Osteoblast (primary cell): ENCODE measurements around the gene SESTD1. TPM values are rescaled to one million over a fixed set of nuclear protein-coding genes. Genes with fewer than 3 reads are reported as not detected.
"Not testable (repeated sequence)": the region's sequence is repeated elsewhere in the genome, so short reads cannot be mapped to it uniquely, and the experiment has no call there.

Experiments used
- DNase-seq: peaks from one replicate; pipeline ENCODE4 v3.0.0; 2011; ENCODE audit warnings: low spot score, mixed read lengths; ENCODE audit not compliant: insufficient read length; ENCODE audit errors: missing footprints
- H2AFZ ChIP-seq: 2 replicates; pipeline ENCODE4 v1.6.0; 2011; ENCODE audit warnings: mild to moderate bottlenecking, low read length
- H3K27ac ChIP-seq: 2 replicates; pipeline ENCODE4 v1.5.1; 2011; ENCODE audit warnings: mild to moderate bottlenecking, low read depth, low read length, moderate library complexity
- H3K27me3 ChIP-seq: 2 replicates; pipeline ENCODE4 v1.6.0; 2012; ENCODE audit warnings: mild to moderate bottlenecking, control low read depth, inconsistent platforms, low read length, moderate library complexity; ENCODE audit not compliant: insufficient read depth
- H3K36me3 ChIP-seq: 2 replicates; pipeline ENCODE4 v1.5.1; 2011; ENCODE audit warnings: mild to moderate bottlenecking, low read length, control low read depth, moderate library complexity; ENCODE audit not compliant: insufficient read depth
- H3K4me1 ChIP-seq: 2 replicates; pipeline ENCODE4 v1.5.1; 2011; ENCODE audit warnings: mild to moderate bottlenecking, low read length, control low read depth, moderate library complexity; ENCODE audit not compliant: insufficient read depth
- H3K4me2 ChIP-seq: 2 replicates; pipeline ENCODE4 v1.6.0; 2011; ENCODE audit warnings: mild to moderate bottlenecking, low read length; ENCODE audit not compliant: insufficient read depth
- H3K4me3 ChIP-seq: fragments of 200-600 bp; sonication (generic); 3 replicates; pipeline ENCODE4 v1.5.1; 2012; ENCODE audit warnings: mild to moderate bottlenecking, low read length, inconsistent platforms; ENCODE audit not compliant: insufficient read depth
- H3K79me2 ChIP-seq: 2 replicates; pipeline ENCODE4 v1.6.0; 2012; ENCODE audit warnings: mild to moderate bottlenecking, low read length, control low read depth, inconsistent platforms; ENCODE audit not compliant: insufficient read depth
- H3K9me3 ChIP-seq: 2 replicates; pipeline ENCODE4 v1.5.1; 2011; ENCODE audit warnings: low read depth, low read length, control low read depth
- H4K20me1 ChIP-seq: 2 replicates; pipeline ENCODE4 v1.6.0; 2012; ENCODE audit warnings: mild to moderate bottlenecking, low read length, control low read depth; ENCODE audit not compliant: insufficient read depth
- total RNA-seq: library from RNA; depleted of rRNA; stranded (reverse); fragments of >200 nt; gene quantifications from 2 replicates; pipeline ENCODE4 v1.2.3, GENCODE V29; 2012
- TF ChIP-seq, protein P1 (sequence below): IDR thresholded peaks from 2 replicates; pipeline ENCODE4 v1.5.1; 2011; ENCODE audit warnings: mild to moderate bottlenecking, low read depth, low read length, moderate library complexity; ENCODE audit errors: extremely low read depth

Gene SESTD1
- total RNA-seq, 1 donor, result 51.0 TPM

DNA sequence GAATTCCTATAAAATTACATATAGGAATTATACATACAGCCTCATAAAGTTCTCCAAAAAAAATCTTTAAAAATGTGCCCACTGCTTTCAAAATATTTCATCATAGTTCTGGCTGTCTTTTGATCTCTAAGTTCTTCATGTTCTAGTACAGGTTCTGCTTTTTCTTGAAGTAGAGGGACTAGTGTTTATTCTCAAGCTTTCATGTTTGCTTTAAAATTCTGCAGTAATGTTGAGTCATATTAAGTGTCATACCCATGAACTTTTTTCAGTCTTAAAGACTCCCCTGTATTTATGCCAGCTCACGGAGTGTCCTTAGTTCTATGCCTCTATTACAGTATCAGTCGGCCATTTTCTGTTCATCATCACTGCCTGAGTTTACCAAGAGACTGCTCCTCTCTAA is 159.9 kb downstream of the SESTD1 start:
- no peak for DNase-seq
- no peaks in the 10 kb centered on the region for H3K27me3 ChIP-seq
- no peak overlapping the region for H3K4me3 ChIP-seq
- H4K20me1 ChIP-seq, result no peaks in the 10 kb centered on the region
- H3K4me1 ChIP-seq, result peaks cover 28% of the 10 kb centered on the region
- H3K9me3 ChIP-seq, result no peaks in the 10 kb centered on the region
- no peaks in the 10 kb centered on the region for H3K79me2 ChIP-seq
- no peak overlapping the region for H3K27ac ChIP-seq
- no peak overlapping the region for H3K4me2 ChIP-seq
- H2AFZ ChIP-seq, result no peak overlapping the region
- TF ChIP-seq, protein P1, sequence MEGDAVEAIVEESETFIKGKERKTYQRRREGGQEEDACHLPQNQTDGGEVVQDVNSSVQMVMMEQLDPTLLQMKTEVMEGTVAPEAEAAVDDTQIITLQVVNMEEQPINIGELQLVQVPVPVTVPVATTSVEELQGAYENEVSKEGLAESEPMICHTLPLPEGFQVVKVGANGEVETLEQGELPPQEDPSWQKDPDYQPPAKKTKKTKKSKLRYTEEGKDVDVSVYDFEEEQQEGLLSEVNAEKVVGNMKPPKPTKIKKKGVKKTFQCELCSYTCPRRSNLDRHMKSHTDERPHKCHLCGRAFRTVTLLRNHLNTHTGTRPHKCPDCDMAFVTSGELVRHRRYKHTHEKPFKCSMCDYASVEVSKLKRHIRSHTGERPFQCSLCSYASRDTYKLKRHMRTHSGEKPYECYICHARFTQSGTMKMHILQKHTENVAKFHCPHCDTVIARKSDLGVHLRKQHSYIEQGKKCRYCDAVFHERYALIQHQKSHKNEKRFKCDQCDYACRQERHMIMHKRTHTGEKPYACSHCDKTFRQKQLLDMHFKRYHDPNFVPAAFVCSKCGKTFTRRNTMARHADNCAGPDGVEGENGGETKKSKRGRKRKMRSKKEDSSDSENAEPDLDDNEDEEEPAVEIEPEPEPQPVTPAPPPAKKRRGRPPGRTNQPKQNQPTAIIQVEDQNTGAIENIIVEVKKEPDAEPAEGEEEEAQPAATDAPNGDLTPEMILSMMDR, result no peak
- peaks cover 11% of the 10 kb centered on the region for H3K36me3 ChIP-seq

DNA sequence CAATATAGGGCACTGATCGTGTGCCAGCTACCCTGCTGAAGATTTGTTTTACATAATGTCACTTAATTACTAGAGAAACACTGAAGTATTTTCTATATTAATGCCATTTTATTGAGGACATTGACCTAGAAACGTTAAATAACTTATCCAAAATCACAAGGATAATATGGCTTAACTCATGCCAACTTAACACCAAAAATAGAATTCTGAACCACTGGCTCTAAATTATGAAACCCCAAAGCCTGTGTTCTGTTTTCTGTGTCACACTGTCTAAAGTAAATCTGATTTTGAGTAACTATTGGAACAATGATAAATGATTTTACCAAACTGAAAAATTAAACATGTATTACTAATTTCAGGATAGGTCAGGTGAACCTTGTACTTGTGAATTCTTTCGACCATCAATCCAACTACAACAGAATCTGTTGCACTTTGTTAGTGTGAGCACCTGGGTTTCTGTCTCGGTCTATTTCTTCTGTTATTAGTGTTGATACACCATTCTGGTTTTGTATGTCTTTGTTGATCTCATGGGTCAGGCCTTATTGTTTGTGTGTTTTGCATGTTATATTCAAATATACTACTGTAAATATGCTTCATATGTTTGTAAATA is 166.4 kb downstream of the SESTD1 start:
- Histone ChIP-seq H3K36me3 (no peaks in the 10 kb centered on the region), H3K79me2 (no peaks in the 10 kb centered on the region), H3K27me3 (no peaks in the 10 kb centered on the region), H4K20me1 (no peaks in the 10 kb centered on the region), H2AFZ (no peak overlapping the region), H3K4me1 (no peaks in the 10 kb centered on the region), H3K27ac (no peak overlapping the region), H3K4me3 (no peak overlapping the region), H3K4me2 (no peak overlapping the region), H3K9me3 (no peaks in the 10 kb centered on the region)
- no peak for DNase-seq
- TF ChIP-seq, protein P1, result no peak

DNA sequence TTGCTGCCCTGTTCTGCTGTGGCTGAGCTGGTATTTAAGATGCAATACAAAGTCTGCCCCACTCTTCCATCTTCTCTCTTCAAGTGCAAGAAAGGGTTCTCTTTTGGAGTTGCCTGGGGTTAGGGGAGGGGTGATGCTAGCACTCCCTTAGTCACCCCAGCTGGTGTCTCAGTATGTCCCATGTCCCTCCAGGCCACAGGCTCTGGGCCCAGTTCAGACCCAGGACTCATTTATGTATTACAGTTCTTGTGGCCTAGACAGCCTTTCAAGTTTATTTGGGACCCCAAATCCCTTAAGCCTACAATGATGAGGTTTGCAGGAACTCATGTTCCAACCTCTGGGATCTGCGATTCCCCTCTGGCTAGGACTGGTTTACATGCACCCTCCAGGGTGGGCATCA is 167.5 kb downstream of the SESTD1 start:
- Histone ChIP-seq H3K4me3 (no peak overlapping the region), H3K4me1 (no peaks in the 10 kb centered on the region), H3K9me3 (no peaks in the 10 kb centered on the region), H3K36me3 (no peaks in the 10 kb centered on the region), H3K27ac (no peak overlapping the region), H4K20me1 (no peaks in the 10 kb centered on the region), H3K4me2 (no peak overlapping the region), H3K27me3 (no peaks in the 10 kb centered on the region), H3K79me2 (no peaks in the 10 kb centered on the region), H2AFZ (no peak overlapping the region)
- TF ChIP-seq, protein P1, result no peak
- no peak for DNase-seq

DNA sequence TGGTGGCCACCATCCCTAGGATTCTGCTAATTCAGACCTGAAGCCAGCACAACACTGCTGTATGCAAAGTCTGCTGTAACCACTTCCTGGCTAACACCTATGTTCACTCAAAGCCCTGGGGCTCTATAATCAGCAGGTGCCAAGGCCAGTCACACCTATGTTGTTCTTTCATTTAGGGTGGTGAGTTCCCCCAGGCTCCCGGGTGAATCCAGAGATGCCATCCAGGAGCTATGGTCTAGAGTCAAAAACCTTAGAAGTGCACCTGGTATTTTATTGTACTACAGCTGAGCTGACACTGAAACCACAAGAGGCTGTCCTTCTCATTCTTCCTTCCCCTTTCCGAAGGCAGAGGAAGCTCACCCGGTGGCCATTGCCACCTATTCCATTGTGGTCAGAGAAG is 168.5 kb downstream of the SESTD1 start:
- Histone ChIP-seq H3K27ac (no peak overlapping the region), H3K4me1 (no peaks in the 10 kb centered on the region), H3K9me3 (no peaks in the 10 kb centered on the region), H4K20me1 (no peaks in the 10 kb centered on the region), H3K79me2 (no peaks in the 10 kb centered on the region), H3K36me3 (no peaks in the 10 kb centered on the region), H3K4me3 (no peak overlapping the region), H2AFZ (no peak overlapping the region), H3K27me3 (no peaks in the 10 kb centered on the region), H3K4me2 (no peak overlapping the region)
- no peak for DNase-seq
- TF ChIP-seq, protein P1, result no peak

DNA sequence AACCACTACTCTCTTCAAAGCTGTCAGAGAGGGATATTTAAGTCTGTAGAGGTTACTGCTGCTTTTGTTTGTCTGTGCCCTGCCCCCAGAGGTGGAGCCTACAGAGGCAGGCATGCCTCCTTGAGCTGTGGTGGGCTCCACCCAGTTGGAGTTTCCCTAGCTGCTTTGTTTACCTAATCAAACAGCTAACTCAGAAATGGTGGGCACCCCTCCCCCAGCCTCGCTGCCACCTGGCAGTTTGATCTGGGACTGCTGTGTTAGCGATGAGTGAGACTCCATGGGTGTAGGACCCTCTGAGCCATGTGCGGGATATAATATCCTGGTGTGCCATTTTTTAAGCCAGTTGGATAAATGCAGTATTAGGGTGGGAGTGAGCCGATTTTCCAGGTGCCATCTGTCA is 171.7 kb downstream of the SESTD1 start:
- H3K4me1 ChIP-seq, H4K20me1 ChIP-seq, H3K79me2 ChIP-seq, H3K4me2 ChIP-seq, H3K9me3 ChIP-seq, H3K27ac ChIP-seq, DNase-seq, H3K36me3 ChIP-seq, H2AFZ ChIP-seq, H3K4me3 ChIP-seq, H3K27me3 ChIP-seq: not testable (repeated sequence)
